SW 1271 (cell line): ENCODE results near the gene FAM184A.

Experiments used
- DNase-seq, 2 experiments: peaks; one replicate each; lab custom pipeline; 2025; lab: John Stamatoyannopoulos, UW

FAM184A gene

GRCh38 chr6:119096721-119097565 lies 18.5 kb upstream of the FAM184A start:
- no peak for DNase-seq

DNA sequence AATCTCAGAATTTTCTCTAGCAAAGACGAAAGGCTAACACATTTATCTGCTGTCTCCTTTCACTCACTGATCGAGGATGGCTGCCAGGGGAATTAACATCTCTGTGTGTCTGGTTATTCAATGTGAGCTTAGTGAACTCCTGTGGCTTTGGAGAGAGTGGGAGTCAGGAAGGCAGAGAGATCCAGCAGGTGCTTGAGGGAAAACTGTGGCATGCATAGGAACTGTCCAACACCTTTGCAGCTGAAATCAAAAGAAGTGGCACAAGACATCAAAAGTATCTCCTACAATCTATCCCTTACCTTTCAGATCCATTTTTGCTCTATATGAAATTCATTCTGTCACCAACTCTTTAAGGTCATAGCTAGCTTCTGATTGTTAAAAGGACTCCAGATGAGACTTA lies 11.8 kb upstream of the FAM184A start:
- no peak for DNase-seq

- no peak for DNase-seq
Measured at GRCh38 chr6:119084784-119085183, 6.3 kb upstream of the FAM184A start.

DNA sequence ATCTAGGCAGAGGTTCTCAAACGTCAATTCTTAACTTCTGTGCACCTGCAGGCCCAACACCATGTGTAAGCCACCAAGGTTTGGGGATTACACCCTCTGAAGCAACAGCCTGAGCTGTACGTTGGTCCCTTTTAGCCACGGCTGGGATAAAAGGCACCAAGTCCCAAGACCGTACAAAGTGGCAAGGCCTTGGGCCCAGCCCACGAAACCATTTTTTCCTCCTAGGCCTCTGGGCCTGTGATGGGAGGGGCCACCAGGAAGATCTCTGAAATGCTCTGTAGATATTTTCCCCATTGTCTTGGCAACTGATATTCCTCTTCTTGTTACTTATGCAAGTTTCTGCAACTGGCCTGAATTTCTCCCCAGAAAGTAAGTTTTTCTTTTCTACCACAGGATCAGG lies 4.5 kb upstream of the FAM184A start:
- DNase-seq, result no peak

DNA sequence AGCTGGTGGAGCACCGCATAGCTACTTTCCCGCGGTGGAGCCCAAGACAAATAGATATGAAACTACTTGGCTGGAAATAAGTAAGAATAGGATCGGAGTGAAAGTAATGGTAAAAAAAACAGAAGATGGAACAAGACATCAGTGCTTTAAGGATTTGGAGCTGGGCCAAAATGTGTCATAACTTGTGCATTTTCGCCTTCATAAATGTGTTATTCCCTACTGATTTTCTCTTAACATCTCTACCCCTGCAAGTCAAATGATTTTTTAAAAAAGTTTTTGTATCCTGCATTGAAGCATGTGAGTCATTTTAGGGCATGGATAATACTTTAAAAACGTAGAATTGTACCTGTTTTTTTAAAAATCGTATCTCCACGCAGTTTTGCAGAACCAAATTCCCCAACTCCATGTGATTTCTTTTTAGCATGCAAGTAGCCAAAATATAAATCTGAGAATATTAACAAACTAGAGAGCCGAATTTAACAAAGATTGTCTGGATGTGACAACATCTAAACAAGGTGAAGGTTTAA lies 882 bp upstream of the FAM184A start:
- DNase-seq, result peak in 1 of 2 experiments; percentile 40

- DNase-seq, result peak in 1 of 2 experiments; percentile 23
Measured at GRCh38 chr6:119077643-119078375, 655 bp downstream of the FAM184A start.

GRCh38 chr6:119077391-119077642 lies 1.1 kb downstream of the FAM184A start:
- DNase-seq, result no peak

GRCh38 chr6:119076576-119077390 lies 1.7 kb downstream of the FAM184A start:
- no peak for DNase-seq

DNA sequence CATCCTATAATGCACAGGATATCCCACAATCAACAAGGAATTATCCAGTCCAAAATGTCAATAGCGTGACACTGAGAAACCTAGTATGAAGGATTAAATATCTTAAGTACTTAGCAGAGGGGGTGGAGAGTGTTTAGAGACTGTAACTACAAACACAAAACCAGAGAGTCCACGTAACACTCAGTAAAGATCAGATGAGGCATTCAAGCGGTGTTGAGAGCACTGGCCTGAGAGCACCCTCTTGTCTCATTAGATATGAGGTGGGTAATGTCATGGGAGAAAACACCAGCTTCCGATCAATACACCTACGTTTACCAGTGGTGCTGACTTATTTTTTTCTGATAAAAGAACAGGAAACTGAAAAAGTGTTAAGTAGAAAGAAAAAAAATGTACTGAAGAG lies 2.3 kb downstream of the FAM184A start:
- no peak for DNase-seq

- no peak for DNase-seq
Measured at GRCh38 chr6:119075200-119075981, 3.1 kb downstream of the FAM184A start.

GRCh38 chr6:119073307-119074051 lies 5.0 kb downstream of the FAM184A start:
- DNase-seq, result no peak

DNA sequence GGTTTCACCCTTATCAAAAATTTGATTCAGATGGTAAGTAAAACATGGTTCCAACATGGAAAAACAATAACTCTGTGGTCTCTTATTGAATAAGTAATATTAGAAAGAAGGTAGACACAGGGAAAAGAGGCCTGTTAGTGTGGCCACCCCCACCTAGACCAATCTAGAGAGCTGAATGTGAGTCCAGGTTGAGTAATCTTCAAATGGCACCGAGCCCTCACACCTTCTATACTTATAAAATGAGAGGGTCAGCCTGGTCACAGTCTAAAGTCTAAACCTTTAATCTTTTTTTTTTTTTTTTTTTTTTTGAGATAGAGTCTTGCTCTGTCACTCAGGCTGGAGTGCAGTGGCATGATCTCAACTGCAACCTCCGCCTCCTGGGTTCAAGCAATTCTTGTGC lies 6.9 kb downstream of the FAM184A start:
- no peak for DNase-seq

DNA sequence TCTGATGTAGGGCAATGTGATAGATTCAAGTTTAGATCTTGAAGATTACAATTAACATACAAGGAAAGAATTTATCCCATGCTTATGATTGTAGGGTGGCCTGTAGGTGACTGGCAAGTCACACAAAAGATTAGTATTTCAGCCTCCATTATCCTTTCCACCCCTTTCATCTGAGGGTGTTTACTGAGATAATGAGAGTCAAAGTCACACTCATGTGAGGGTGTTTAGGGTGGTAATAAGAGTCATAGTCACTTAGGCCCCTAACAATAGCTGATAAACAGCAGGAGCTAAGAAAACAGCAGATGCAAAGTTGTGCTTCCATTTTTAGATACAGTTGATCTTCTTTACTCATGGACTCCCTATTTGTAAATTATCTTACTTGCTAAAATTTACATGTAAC lies 11.4 kb downstream of the FAM184A start:
- no peak for DNase-seq

DNA sequence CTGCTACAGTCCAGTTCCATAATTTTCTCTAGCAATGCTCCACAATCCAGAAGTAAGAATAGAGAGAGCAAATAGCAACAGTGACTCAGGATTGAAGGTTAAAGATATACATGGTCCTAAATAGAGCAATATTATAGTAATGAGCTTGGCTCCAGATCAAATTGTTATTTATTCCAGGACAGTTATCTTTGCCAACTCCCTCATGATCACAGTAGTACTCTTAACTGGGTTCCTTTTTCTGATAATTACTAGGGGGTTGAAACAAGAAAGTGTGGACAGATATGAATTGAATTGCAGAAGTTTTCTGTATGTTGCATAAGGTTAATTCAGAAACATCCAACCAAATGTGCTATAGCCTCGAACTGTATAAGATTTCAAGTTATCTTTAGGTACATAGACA lies 11.9 kb downstream of the FAM184A start:
- no peak for DNase-seq

- no peak for DNase-seq
Measured at GRCh38 chr6:119065955-119066354, 12.5 kb downstream of the FAM184A start.

GRCh38 chr6:119065382-119065781 lies 13.1 kb downstream of the FAM184A start:
- DNase-seq, result no peak

- no peak for DNase-seq
Measured at GRCh38 chr6:119063491-119063890, 15.0 kb downstream of the FAM184A start.

GRCh38 chr6:119061215-119061614 lies 17.2 kb downstream of the FAM184A start:
- DNase-seq, result no peak

DNA sequence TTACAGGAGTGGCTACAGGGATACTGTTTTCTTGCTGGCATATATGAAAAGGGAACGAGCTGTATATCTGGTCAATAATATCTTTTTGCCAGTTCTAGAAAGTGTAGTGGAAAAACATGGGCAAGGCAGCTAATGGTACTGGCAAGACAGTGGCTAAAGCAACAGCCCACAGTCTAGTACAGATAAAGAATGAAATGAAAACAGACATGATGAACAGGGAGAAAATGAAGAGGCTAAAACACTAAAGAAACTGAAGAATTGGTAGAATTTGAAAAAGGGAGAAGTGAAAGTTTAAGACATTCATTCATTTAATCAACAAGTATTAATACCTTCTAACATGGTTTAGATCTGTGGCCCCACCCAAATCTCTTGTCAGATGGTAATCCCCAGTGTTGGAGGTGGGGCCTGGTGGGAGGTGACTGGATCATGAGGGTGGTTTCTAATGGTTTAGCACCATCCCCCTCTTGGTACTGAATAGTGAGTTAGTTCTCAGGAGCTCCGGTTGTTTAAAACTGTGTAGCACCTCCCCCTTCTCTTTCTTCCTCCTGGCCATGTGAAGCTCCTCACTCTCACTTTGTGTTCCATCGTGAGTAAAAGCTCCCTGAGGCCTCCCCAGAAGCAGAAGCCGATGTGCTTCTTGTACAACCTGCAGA lies 18.1 kb downstream of the FAM184A start:
- no peak for DNase-seq

GRCh38 chr6:119055069-119055468 lies 23.4 kb downstream of the FAM184A start:
- no peak for DNase-seq
